HG02642 (cell line): ENCODE measurements around the gene ARHGAP45.
A peak's percentile ranks its signal among the peaks of the same experiment; 100 is the strongest.
"Not testable (repeated sequence)": the region's sequence is repeated elsewhere in the genome, so short reads cannot be mapped to it uniquely, and the experiment has no call there.

Source experiments
- ATAC-seq: cut with Tn5 transposase; IDR thresholded peaks from one replicate; pipeline ENCODE4 v1.9.1; 2021; ENCODE audit warnings: mild to moderate bottlenecking; ENCODE audit not compliant: unreplicated experiment, poor library complexity

Gene ARHGAP45

DNA sequence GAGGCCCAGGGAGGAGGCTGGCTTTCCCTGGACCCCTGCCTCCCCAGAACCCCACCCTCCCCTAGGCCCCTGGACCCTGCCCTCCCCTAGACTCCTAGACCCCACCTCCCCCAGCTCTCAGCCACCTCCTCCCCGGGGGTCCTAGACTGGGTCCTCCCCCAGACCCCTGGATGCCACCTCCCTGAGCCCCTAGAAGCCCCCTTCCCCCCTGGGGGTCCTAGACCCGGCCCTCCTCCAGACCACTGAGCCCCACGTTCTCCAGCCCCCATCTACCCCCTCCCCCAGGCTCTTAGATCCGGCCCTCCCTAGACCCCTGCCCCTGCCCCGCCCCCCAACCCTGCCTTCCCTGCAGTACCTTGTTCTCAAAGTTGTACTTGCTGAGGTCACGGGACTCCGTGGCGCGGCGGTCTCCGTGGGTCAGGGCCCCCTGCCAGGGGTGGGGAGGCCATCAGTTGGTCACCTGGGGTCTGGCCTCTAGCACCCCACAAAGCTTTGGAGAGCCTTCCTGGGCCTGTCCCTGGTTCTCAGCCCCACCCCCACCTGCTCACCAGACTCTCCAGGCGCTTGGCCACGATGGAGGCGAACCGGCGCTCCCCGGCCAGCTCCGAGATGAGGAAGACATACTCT lies 44.8 kb downstream of the ARHGAP45 start:
- no peak for ATAC-seq

GRCh38 chr19:1112268-1113029 lies 45.5 kb downstream of the ARHGAP45 start:
- ATAC-seq: no peak

GRCh38 chr19:1113030-1113985 lies 46.3 kb downstream of the ARHGAP45 start:
- peak; percentile 59 for ATAC-seq

DNA sequence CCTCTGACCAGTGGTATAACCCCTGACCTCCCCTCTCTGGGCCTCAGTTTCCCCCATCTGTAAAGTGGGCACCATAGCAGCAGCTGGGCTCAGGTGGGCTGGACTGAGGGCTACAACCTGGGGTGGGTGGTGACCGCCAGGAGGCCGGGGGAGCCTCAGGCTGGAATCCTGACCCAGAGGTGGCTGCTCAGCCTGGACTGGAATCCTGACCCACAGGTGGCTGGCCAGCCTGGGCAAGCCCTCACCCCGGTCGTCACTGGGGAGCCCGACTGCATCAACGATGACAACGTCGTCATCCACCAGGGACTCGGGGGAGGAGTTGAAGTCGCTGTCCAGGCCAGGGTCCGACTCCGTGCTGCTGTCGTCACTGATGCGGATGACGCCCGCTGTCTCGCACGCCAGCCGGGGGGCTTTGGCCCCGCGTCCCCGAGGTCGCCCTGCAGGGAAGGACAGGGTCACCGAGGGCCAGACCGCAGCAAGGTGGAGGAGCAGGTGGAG lies 47.1 kb downstream of the ARHGAP45 start:
- no peak for ATAC-seq

GRCh38 chr19:1114728-1115127 lies 47.8 kb downstream of the ARHGAP45 start:
- not testable (repeated sequence) for ATAC-seq

GRCh38 chr19:1115646-1116420 lies 48.9 kb downstream of the ARHGAP45 start:
- ATAC-seq: no peak

GRCh38 chr19:1116726-1117581 lies 50.0 kb downstream of the ARHGAP45 start:
- ATAC-seq: no peak

DNA sequence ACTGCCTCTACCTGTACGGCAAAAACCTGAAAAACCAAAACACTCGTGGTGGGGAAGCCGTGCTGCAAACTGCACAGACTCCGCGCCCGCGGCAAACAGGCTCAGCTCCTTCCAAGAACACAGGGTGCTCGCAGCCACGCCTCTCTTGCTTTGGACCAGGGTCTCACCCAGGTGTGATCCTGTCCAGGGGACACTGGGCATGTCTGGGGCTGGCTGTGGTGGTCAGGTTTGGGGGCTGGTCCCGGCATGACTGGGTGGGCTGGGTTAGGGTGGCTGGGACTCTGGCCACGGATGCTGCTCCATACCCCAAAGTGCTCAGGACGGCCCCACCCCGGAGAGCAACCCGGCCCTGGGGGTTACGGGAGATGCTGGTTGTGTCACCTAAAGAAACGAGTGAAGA lies 50.7 kb downstream of the ARHGAP45 start:
- no peak for ATAC-seq

GRCh38 chr19:1118999-1119398 lies 52.0 kb downstream of the ARHGAP45 start:
- no peak for ATAC-seq

DNA sequence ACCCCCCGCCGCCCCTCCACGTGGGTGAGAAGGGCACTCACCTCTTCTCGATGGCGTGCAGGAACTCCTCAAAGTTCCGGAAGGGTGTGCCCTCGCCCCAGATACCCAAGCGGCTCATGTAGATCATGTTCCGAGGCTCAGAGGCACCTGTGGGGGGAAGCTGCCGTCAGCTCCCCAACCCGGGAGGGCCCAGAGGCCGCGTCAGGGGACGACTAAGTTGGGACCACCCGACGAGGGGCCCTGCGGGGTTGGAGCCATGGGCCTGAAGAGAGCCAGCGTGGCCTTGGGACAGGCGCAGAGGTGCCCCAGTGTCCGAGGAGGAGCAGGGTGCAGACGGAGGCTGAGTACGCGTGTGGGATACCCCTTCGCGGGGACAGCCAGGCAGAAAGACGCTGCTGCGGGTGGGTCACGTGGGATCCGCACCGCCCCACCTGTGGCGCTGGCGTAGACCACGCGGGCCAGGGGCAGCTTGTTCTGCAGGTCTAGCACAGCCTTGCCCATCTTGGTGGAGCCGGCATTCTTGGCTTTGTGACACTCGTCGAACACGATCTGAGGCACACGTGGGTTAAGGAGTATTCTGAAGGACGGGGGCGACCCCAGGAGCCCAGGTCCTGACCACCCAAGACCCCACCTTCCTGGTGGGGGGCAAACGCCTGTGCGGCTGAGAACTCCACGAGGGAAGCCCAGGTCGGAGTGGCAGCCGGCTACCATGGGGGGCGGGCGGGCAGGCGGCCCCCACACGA lies 52.7 kb downstream of the ARHGAP45 start:
- no peak for ATAC-seq

DNA sequence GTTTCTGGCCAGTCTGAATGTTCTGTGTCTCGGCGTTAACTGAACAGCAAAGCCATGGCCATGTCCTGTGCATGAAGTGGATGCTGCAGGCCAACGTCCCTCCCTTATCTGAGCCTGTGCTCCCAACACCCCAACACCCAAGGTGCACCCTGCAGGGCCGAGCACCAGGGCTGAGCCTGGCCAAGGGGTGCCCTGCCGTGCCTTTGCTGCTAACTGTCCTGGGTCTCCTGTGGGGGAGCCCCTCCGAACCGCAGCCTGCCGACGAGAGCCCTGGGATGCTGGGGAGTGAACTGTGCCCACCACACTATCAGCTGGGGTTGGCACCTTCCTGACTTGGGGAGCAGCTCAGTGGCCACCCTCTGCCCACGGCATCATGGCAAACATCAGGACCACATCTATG lies 54.4 kb downstream of the ARHGAP45 start:
- no peak for ATAC-seq

GRCh38 chr19:1122021-1122971 lies 55.3 kb downstream of the ARHGAP45 start:
- ATAC-seq: peak; percentile 10

GRCh38 chr19:1122972-1123363 lies 56.0 kb downstream of the ARHGAP45 start:
- ATAC-seq: peak; percentile 40

- no peak for ATAC-seq
Measured at GRCh38 chr19:1123381-1123780, 56.4 kb downstream of the ARHGAP45 start.

GRCh38 chr19:1123885-1124677 lies 57.1 kb downstream of the ARHGAP45 start:
- ATAC-seq: no peak
